Activated naive CD8-positive, alpha-beta T cell treated with anti-CD3 and anti-CD28 coated beads, Interleukin-2, amount 50 U/mL, for 24 hours (primary cell): ENCODE measurements around the gene PLA2G12A.

Experiments used
- ATAC-seq: fragments of 150-1000 bp; cut with Tn5 transposase; one replicate; pipeline ENCODE4 v1.10.0; 2021
- DNase-seq: peaks from one replicate; pipeline ENCODE4 v3.0.0; 2021
- H3K27ac Mint-ChIP-seq: one replicate; pipeline ENCODE4 v1.8.0; 2021; ENCODE audit warnings: mild to moderate bottlenecking, mixed read lengths
- H3K27me3 Mint-ChIP-seq: one replicate; pipeline ENCODE4 v1.8.0; 2021; ENCODE audit warnings: mixed read lengths
- H3K36me3 Mint-ChIP-seq: one replicate; pipeline ENCODE4 v1.8.0; 2021; ENCODE audit warnings: low read depth, mixed read lengths
- H3K4me1 Mint-ChIP-seq: one replicate; pipeline ENCODE4 v1.8.0; 2021; ENCODE audit warnings: mixed read lengths
- H3K4me3 Mint-ChIP-seq: one replicate; pipeline ENCODE4 v1.8.0; 2021; ENCODE audit warnings: mild to moderate bottlenecking, moderate library complexity, mixed read lengths
- H3K9me3 Mint-ChIP-seq: one replicate; pipeline ENCODE4 v1.8.0; 2021; ENCODE audit warnings: mixed read lengths

PLA2G12A gene

GRCh38 chr4:109738104-109738872, 8.4 kb upstream of the PLA2G12A start:
- ATAC-seq (no peak), DNase-seq (no peak)
- Mint-ChIP-seq H3K27ac (no peak overlapping the region), H3K4me3 (no peak overlapping the region), H3K9me3 (no peaks in the 10 kb centered on the region), H3K4me1 (no peaks in the 10 kb centered on the region), H3K36me3 (no peaks in the 10 kb centered on the region), H3K27me3 (peaks cover 2% of the 10 kb centered on the region)

GRCh38 chr4:109735566-109736365, 5.9 kb upstream of the PLA2G12A start:
- no peak overlapping the region for H3K27ac Mint-ChIP-seq
- no peaks in the 10 kb centered on the region for H3K4me1 Mint-ChIP-seq
- H3K36me3 Mint-ChIP-seq = no peaks in the 10 kb centered on the region
- DNase-seq (no peak), ATAC-seq (no peak)
- H3K27me3 Mint-ChIP-seq = peaks cover 2% of the 10 kb centered on the region
- no peaks in the 10 kb centered on the region for H3K9me3 Mint-ChIP-seq
- no peak overlapping the region for H3K4me3 Mint-ChIP-seq

- no peaks in the 10 kb centered on the region for H3K27me3 Mint-ChIP-seq
- H3K4me3 Mint-ChIP-seq = no peak overlapping the region
- peaks cover 11% of the 10 kb centered on the region for H3K4me1 Mint-ChIP-seq
- H3K36me3 Mint-ChIP-seq = no peaks in the 10 kb centered on the region
- ATAC-seq = no peak
- no peak overlapping the region for H3K27ac Mint-ChIP-seq
- no peak for DNase-seq
- H3K9me3 Mint-ChIP-seq = no peaks in the 10 kb centered on the region
Observed at GRCh38 chr4:109733728-109734127, 3.9 kb upstream of the PLA2G12A start.

GRCh38 chr4:109730619-109731545, 1.0 kb upstream of the PLA2G12A start:
- Mint-ChIP-seq H3K4me3 (peak overlapping the region; percentile 92), H3K27me3 (no peaks in the 10 kb centered on the region), H3K4me1 (peaks cover 20% of the 10 kb centered on the region), H3K36me3 (peaks cover 2% of the 10 kb centered on the region), H3K27ac (peak overlapping the region; percentile 61), H3K9me3 (no peaks in the 10 kb centered on the region)
- ATAC-seq (no peak), DNase-seq (no peak)

GRCh38 chr4:109729117-109729717, 653 bp downstream of the PLA2G12A start:
- peak; percentile 61 for ATAC-seq
- peak overlapping the region; percentile 92 for H3K4me3 Mint-ChIP-seq
- no peaks in the 10 kb centered on the region for H3K9me3 Mint-ChIP-seq
- peaks cover 5% of the 10 kb centered on the region for H3K36me3 Mint-ChIP-seq
- H3K4me1 Mint-ChIP-seq = peaks cover 21% of the 10 kb centered on the region
- H3K27me3 Mint-ChIP-seq = no peaks in the 10 kb centered on the region
- DNase-seq = peak; percentile 34
- H3K27ac Mint-ChIP-seq = peak overlapping the region; percentile 83

- Mint-ChIP-seq H3K36me3 (peaks cover 5% of the 10 kb centered on the region), H3K4me1 (peaks cover 21% of the 10 kb centered on the region), H3K27me3 (no peaks in the 10 kb centered on the region), H3K27ac (no peak overlapping the region), H3K9me3 (no peaks in the 10 kb centered on the region), H3K4me3 (peak overlapping the region; percentile 92)
- ATAC-seq (no peak), DNase-seq (no peak)
Observed at GRCh38 chr4:109728385-109728784, 1.5 kb downstream of the PLA2G12A start.

GRCh38 chr4:109723110-109723509, 6.8 kb downstream of the PLA2G12A start:
- ATAC-seq (no peak), DNase-seq (no peak)
- Mint-ChIP-seq H3K4me1 (peaks cover 14% of the 10 kb centered on the region), H3K36me3 (peaks cover 9% of the 10 kb centered on the region), H3K27ac (no peak overlapping the region), H3K27me3 (no peaks in the 10 kb centered on the region), H3K9me3 (no peaks in the 10 kb centered on the region), H3K4me3 (no peak overlapping the region)

GRCh38 chr4:109722357-109722756, 7.5 kb downstream of the PLA2G12A start:
- ATAC-seq = no peak
- peaks cover 10% of the 10 kb centered on the region for H3K36me3 Mint-ChIP-seq
- H3K27ac Mint-ChIP-seq = no peak overlapping the region
- H3K27me3 Mint-ChIP-seq = no peaks in the 10 kb centered on the region
- no peaks in the 10 kb centered on the region for H3K9me3 Mint-ChIP-seq
- no peak overlapping the region for H3K4me3 Mint-ChIP-seq
- H3K4me1 Mint-ChIP-seq = peaks cover 10% of the 10 kb centered on the region
- DNase-seq = no peak

GRCh38 chr4:109721033-109721432, 8.8 kb downstream of the PLA2G12A start:
- no peak for ATAC-seq
- no peak for DNase-seq
- Mint-ChIP-seq H3K4me3 (no peak overlapping the region), H3K27ac (no peak overlapping the region), H3K9me3 (no peaks in the 10 kb centered on the region), H3K4me1 (peaks cover 9% of the 10 kb centered on the region), H3K36me3 (peaks cover 16% of the 10 kb centered on the region), H3K27me3 (no peaks in the 10 kb centered on the region)

- H3K4me3 Mint-ChIP-seq = no peak overlapping the region
- no peaks in the 10 kb centered on the region for H3K9me3 Mint-ChIP-seq
- DNase-seq = no peak
- H3K4me1 Mint-ChIP-seq = peaks cover 7% of the 10 kb centered on the region
- H3K27ac Mint-ChIP-seq = no peak overlapping the region
- peaks cover 19% of the 10 kb centered on the region for H3K36me3 Mint-ChIP-seq
- ATAC-seq = no peak
- no peaks in the 10 kb centered on the region for H3K27me3 Mint-ChIP-seq
Observed at GRCh38 chr4:109719604-109720003, 10.3 kb downstream of the PLA2G12A start.

- peaks cover 7% of the 10 kb centered on the region for H3K4me1 Mint-ChIP-seq
- H3K27ac Mint-ChIP-seq = no peak overlapping the region
- no peak for ATAC-seq
Observed at GRCh38 chr4:109718759-109719158, 11.1 kb downstream of the PLA2G12A start.

GRCh38 chr4:109713500-109713899, 16.4 kb downstream of the PLA2G12A start:
- no peak overlapping the region for H3K4me3 Mint-ChIP-seq
- H3K9me3 Mint-ChIP-seq = no peaks in the 10 kb centered on the region
- no peaks in the 10 kb centered on the region for H3K4me1 Mint-ChIP-seq
- DNase-seq (no peak), ATAC-seq (no peak)
- no peak overlapping the region for H3K27ac Mint-ChIP-seq
- peaks cover 18% of the 10 kb centered on the region for H3K36me3 Mint-ChIP-seq
- H3K27me3 Mint-ChIP-seq = no peaks in the 10 kb centered on the region

More at GRCh38 chr4:109718759-109719158, 11.1 kb downstream of the PLA2G12A start:
- Mint-ChIP-seq H3K4me3 (no peak overlapping the region), H3K27me3 (no peaks in the 10 kb centered on the region), H3K36me3 (peaks cover 16% of the 10 kb centered on the region), H3K9me3 (no peaks in the 10 kb centered on the region)
- no peak for DNase-seq

GRCh38 chr4:109708990-109709389, 20.9 kb downstream of the PLA2G12A start:
- no peak overlapping the region for H3K27ac Mint-ChIP-seq
- peaks cover 1% of the 10 kb centered on the region for H3K4me1 Mint-ChIP-seq
- peaks cover 5% of the 10 kb centered on the region for H3K36me3 Mint-ChIP-seq
- no peaks in the 10 kb centered on the region for H3K9me3 Mint-ChIP-seq
- ATAC-seq = no peak
- no peak for DNase-seq
- H3K4me3 Mint-ChIP-seq = no peak overlapping the region
- no peaks in the 10 kb centered on the region for H3K27me3 Mint-ChIP-seq

GRCh38 chr4:109708435-109708834, 21.4 kb downstream of the PLA2G12A start:
- Mint-ChIP-seq H3K27me3 (no peaks in the 10 kb centered on the region), H3K4me1 (peaks cover 5% of the 10 kb centered on the region), H3K4me3 (no peak overlapping the region), H3K27ac (no peak overlapping the region), H3K36me3 (peaks cover 5% of the 10 kb centered on the region), H3K9me3 (no peaks in the 10 kb centered on the region)
- DNase-seq (no peak), ATAC-seq (no peak)
